Astrocyte (in vitro differentiated cells and primary cell): ENCODE measurements around the gene TESK2. TPM values are rescaled to one million over a fixed set of nuclear protein-coding genes. Genes with fewer than 3 reads are reported as not detected.

Source experiments
- DNase-seq: peaks from one replicate; pipeline ENCODE4 v3.0.0-alpha.2; 2010; ENCODE audit warnings: low read depth
- FAIRE-seq: peaks from 2 replicates; lab custom pipeline; 2011; peaks lifted over from hg19 to GRCh38; lab: Jason Lieb, UNC
- H2AFZ ChIP-seq: 2 replicates; pipeline ENCODE4 v1.6.0; 2012; ENCODE audit warnings: low read depth, low read length, inconsistent platforms
- H3K27ac ChIP-seq: 2 replicates; pipeline ENCODE4 v1.5.1; 2011; ENCODE audit warnings: low read depth, low read length, inconsistent platforms
- H3K27me3 ChIP-seq: 2 replicates; pipeline ENCODE4 v1.6.0; 2011; ENCODE audit warnings: low read length, inconsistent platforms; ENCODE audit not compliant: insufficient read depth
- H3K36me3 ChIP-seq: 2 replicates; pipeline ENCODE4 v1.5.1; 2011; ENCODE audit warnings: low read length, inconsistent platforms; ENCODE audit not compliant: insufficient read depth
- H3K4me1 ChIP-seq: 2 replicates; pipeline ENCODE4 v1.5.1; 2011; ENCODE audit warnings: low read length, inconsistent platforms; ENCODE audit not compliant: insufficient read depth
- H3K4me2 ChIP-seq: 2 replicates; pipeline ENCODE4 v1.6.0; 2012; ENCODE audit warnings: low read length, inconsistent platforms
- H3K4me3 ChIP-seq: 2 replicates; pipeline ENCODE4 v1.5.1; 2011; ENCODE audit warnings: low read depth, mild to moderate bottlenecking, low read length, inconsistent platforms; ENCODE audit not compliant: insufficient read depth
- H3K79me2 ChIP-seq: 2 replicates; pipeline ENCODE4 v1.6.0; 2012; ENCODE audit warnings: mild to moderate bottlenecking, low read length, inconsistent platforms; ENCODE audit not compliant: insufficient read depth
- H3K9ac ChIP-seq: 2 replicates; pipeline ENCODE4 v1.6.0; 2012; ENCODE audit warnings: mild to moderate bottlenecking, low read length, inconsistent platforms
- H3K9me3 ChIP-seq: 2 replicates; pipeline ENCODE4 v1.5.1; 2012; ENCODE audit warnings: low read depth, mild to moderate bottlenecking, low read length, inconsistent platforms; ENCODE audit not compliant: insufficient read depth
- H4K20me1 ChIP-seq: 2 replicates; pipeline ENCODE4 v1.6.0; 2012; ENCODE audit warnings: low read length, inconsistent platforms; ENCODE audit not compliant: insufficient read depth
- H3K27ac Mint-ChIP-seq: one replicate; pipeline ENCODE4 v1.8.0; 2021; ENCODE audit warnings: mild to moderate bottlenecking, mixed read lengths; ENCODE audit not compliant: unreplicated experiment
- H3K27me3 Mint-ChIP-seq: one replicate; pipeline ENCODE4 v1.8.0; 2021; ENCODE audit warnings: low read depth, mixed read lengths; ENCODE audit not compliant: unreplicated experiment
- H3K36me3 Mint-ChIP-seq: one replicate; pipeline ENCODE4 v1.8.0; 2021; ENCODE audit warnings: low read depth, mixed read lengths; ENCODE audit not compliant: unreplicated experiment
- H3K4me1 Mint-ChIP-seq: one replicate; pipeline ENCODE4 v1.8.0; 2021; ENCODE audit warnings: low read depth, mixed read lengths; ENCODE audit not compliant: unreplicated experiment
- H3K4me3 Mint-ChIP-seq: one replicate; pipeline ENCODE4 v1.8.0; 2021; ENCODE audit warnings: mild to moderate bottlenecking, moderate library complexity, mixed read lengths; ENCODE audit not compliant: unreplicated experiment
- H3K9me3 Mint-ChIP-seq: one replicate; pipeline ENCODE4 v1.8.0; 2021; ENCODE audit warnings: mild to moderate bottlenecking, mixed read lengths; ENCODE audit not compliant: unreplicated experiment
- EZH2 ChIP-seq: IDR thresholded peaks from 2 replicates; pipeline ENCODE4 v1.6.1; 2012; ENCODE audit warnings: mild to moderate bottlenecking, low read length, inconsistent platforms; ENCODE audit not compliant: insufficient read depth
- total RNA-seq: library from RNA; stranded (reverse); gene quantifications from 2 replicates; pipeline ENCODE4 v1.2.1, GENCODE V29; 2021
- TF ChIP-seq, protein P1 (sequence below): IDR thresholded peaks from 2 replicates; pipeline ENCODE4 v1.5.1; 2011; ENCODE audit warnings: low read depth, mild to moderate bottlenecking, inconsistent platforms, low read length, moderate library complexity; ENCODE audit not compliant: insufficient read depth

The TESK2 gene
- total RNA-seq, 1 donor from 2014 or later, result 1.7 TPM

DNA sequence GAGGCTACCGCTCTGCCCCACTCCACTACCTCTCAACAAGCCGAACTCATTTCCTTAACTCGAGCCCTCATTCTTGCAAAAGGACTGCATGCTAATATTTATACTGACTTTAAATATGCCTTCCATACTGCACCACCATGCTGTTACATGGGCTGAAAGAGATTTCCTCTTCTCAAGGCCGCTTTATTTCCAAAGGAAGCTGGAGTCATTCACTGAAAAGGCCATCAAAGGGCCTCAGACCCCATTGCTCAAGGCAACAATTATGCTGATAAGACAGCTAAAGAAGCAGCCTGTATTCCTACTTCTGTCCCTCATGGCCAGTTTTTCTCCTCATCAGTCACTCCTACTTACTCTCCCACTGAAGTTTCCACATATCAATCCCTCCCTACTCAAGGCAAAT, 171.2 kb downstream of the TESK2 start:
- no peak overlapping the region for H3K4me3 ChIP-seq
- H3K4me1 ChIP-seq, result no peaks in the 10 kb centered on the region
- H3K79me2 ChIP-seq, result no peaks in the 10 kb centered on the region
- H3K4me2 ChIP-seq, result no peak overlapping the region
- no peak overlapping the region for H3K4me3 Mint-ChIP-seq
- TF ChIP-seq EZH2, result no peak
- TF ChIP-seq, protein P1, sequence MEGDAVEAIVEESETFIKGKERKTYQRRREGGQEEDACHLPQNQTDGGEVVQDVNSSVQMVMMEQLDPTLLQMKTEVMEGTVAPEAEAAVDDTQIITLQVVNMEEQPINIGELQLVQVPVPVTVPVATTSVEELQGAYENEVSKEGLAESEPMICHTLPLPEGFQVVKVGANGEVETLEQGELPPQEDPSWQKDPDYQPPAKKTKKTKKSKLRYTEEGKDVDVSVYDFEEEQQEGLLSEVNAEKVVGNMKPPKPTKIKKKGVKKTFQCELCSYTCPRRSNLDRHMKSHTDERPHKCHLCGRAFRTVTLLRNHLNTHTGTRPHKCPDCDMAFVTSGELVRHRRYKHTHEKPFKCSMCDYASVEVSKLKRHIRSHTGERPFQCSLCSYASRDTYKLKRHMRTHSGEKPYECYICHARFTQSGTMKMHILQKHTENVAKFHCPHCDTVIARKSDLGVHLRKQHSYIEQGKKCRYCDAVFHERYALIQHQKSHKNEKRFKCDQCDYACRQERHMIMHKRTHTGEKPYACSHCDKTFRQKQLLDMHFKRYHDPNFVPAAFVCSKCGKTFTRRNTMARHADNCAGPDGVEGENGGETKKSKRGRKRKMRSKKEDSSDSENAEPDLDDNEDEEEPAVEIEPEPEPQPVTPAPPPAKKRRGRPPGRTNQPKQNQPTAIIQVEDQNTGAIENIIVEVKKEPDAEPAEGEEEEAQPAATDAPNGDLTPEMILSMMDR, result no peak
- no peak for FAIRE-seq
- H2AFZ ChIP-seq, result no peak overlapping the region
- no peak overlapping the region for H3K9ac ChIP-seq
- H3K4me1 Mint-ChIP-seq, result peaks cover 4% of the 10 kb centered on the region
- no peaks in the 10 kb centered on the region for H3K36me3 ChIP-seq
- no peaks in the 10 kb centered on the region for H4K20me1 ChIP-seq
- no peaks in the 10 kb centered on the region for H3K9me3 ChIP-seq
- H3K27ac ChIP-seq, result no peak overlapping the region
- H3K27ac Mint-ChIP-seq, result no peak overlapping the region
- no peaks in the 10 kb centered on the region for H3K36me3 Mint-ChIP-seq
- DNase-seq, result no peak
- H3K27me3 ChIP-seq, result no peaks in the 10 kb centered on the region
- H3K9me3 Mint-ChIP-seq, result no peaks in the 10 kb centered on the region
- no peaks in the 10 kb centered on the region for H3K27me3 Mint-ChIP-seq

DNA sequence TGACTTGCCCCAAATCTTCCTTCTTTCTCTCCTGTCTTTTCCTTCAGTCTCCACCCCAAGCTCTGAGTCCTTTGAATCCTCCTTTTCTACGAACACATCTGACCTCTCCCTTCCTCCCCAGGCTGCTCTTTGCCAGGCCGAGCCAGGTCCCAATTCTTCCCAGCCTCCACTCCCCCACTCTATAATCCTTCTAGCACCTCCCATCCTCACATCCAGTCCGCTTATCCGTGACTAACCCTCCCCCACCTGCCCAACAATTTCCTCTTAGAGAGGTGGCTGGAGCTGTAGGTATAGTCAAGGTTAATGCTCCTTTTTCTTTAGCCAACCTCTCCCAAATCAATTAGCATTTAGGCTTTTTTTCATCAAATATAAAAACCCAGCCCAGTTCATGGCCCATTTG, 173.8 kb downstream of the TESK2 start:
- Mint-ChIP-seq H3K27me3 (no peaks in the 10 kb centered on the region), H3K27ac (no peak overlapping the region), H3K9me3 (no peaks in the 10 kb centered on the region), H3K4me3 (no peak overlapping the region), H3K4me1 (peaks cover 3% of the 10 kb centered on the region), H3K36me3 (no peaks in the 10 kb centered on the region)
- Histone ChIP-seq H3K4me3 (no peak overlapping the region), H3K9me3 (no peaks in the 10 kb centered on the region), H3K79me2 (no peaks in the 10 kb centered on the region), H3K27ac (no peak overlapping the region), H4K20me1 (no peaks in the 10 kb centered on the region), H2AFZ (no peak overlapping the region), H3K27me3 (no peaks in the 10 kb centered on the region), H3K36me3 (no peaks in the 10 kb centered on the region), H3K4me2 (no peak overlapping the region), H3K9ac (no peak overlapping the region), H3K4me1 (no peaks in the 10 kb centered on the region)
- no peak for TF ChIP-seq EZH2
- TF ChIP-seq, protein P1, result no peak
- DNase-seq (no peak), FAIRE-seq (no peak)

- Histone ChIP-seq H4K20me1 (no peaks in the 10 kb centered on the region), H3K27me3 (no peaks in the 10 kb centered on the region), H3K36me3 (no peaks in the 10 kb centered on the region), H3K27ac (no peak overlapping the region), H3K9me3 (no peaks in the 10 kb centered on the region), H3K9ac (no peak overlapping the region), H3K79me2 (no peaks in the 10 kb centered on the region), H2AFZ (no peak overlapping the region), H3K4me1 (no peaks in the 10 kb centered on the region), H3K4me3 (no peak overlapping the region), H3K4me2 (no peak overlapping the region)
- H3K27me3 Mint-ChIP-seq, result no peaks in the 10 kb centered on the region
- H3K4me1 Mint-ChIP-seq, result no peaks in the 10 kb centered on the region
- no peak overlapping the region for H3K4me3 Mint-ChIP-seq
- H3K9me3 Mint-ChIP-seq, result no peaks in the 10 kb centered on the region
- no peaks in the 10 kb centered on the region for H3K36me3 Mint-ChIP-seq
- TF ChIP-seq EZH2, result no peak
- TF ChIP-seq, protein P1, result no peak
- FAIRE-seq, result no peak
- H3K27ac Mint-ChIP-seq, result no peak overlapping the region
- DNase-seq, result no peak
These were observed 176.7 kb downstream of the TESK2 start for GRCh38 chr1:45314266-45314665.
